Skeletal muscle tissue (tissue), 4 donors: ENCODE results near the gene STAT1. TPM values are rescaled to one million over a fixed set of nuclear protein-coding genes. Genes with fewer than 3 reads are reported as not detected.

Source experiments
- H3K27ac ChIP-seq: one replicate; pipeline ENCODE4 v1.7.0; 2013; ENCODE audit warnings: mild to moderate bottlenecking, low read depth, low read length, inconsistent platforms
- H3K27me3 ChIP-seq, 3 donors: one replicate each; pipeline ENCODE4 v1.7.0; 2013; ENCODE audit warnings: low read length in 3 of 3; ENCODE audit not compliant: control insufficient read depth in 3 of 3, insufficient read depth in 3 of 3
- H3K36me3 ChIP-seq, 3 donors: one replicate each; pipeline ENCODE4 v1.7.0; 2013; ENCODE audit warnings: low read length in 3 of 3; ENCODE audit not compliant: control insufficient read depth in 3 of 3, insufficient read depth in 3 of 3
- H3K4me1 ChIP-seq, 3 donors: one replicate each; pipeline ENCODE4 v1.7.0; 2013; ENCODE audit warnings: low read length in 3 of 3, mild to moderate bottlenecking in 3 of 3; ENCODE audit not compliant: control insufficient read depth in 3 of 3, insufficient read depth in 3 of 3
- H3K4me3 ChIP-seq, 3 donors: one replicate each; pipeline ENCODE4 v1.7.0; 2013; ENCODE audit warnings: low read length in 3 of 3
- H3K9ac ChIP-seq, 3 donors: one replicate each; pipeline ENCODE4 v1.7.0; 2013; ENCODE audit warnings: low read length in 3 of 3, mild to moderate bottlenecking in 3 of 3, moderate library complexity in 2 of 3, low read depth in 1 of 3
- H3K9me3 ChIP-seq, 3 donors: one replicate each; pipeline ENCODE4 v1.7.0; 2013; ENCODE audit warnings: low read length in 3 of 3; ENCODE audit not compliant: control insufficient read depth in 3 of 3
- total RNA-seq: library from RNA; depleted of rRNA; stranded (reverse); fragments of >200 nt; gene quantifications from one replicate; pipeline ENCODE4 v1.2.3, GENCODE V29; 2014
- donor health status: Osteomylitis.

The STAT1 gene
- total RNA-seq, 1 donor from 2014 or later = 30.3 TPM

DNA sequence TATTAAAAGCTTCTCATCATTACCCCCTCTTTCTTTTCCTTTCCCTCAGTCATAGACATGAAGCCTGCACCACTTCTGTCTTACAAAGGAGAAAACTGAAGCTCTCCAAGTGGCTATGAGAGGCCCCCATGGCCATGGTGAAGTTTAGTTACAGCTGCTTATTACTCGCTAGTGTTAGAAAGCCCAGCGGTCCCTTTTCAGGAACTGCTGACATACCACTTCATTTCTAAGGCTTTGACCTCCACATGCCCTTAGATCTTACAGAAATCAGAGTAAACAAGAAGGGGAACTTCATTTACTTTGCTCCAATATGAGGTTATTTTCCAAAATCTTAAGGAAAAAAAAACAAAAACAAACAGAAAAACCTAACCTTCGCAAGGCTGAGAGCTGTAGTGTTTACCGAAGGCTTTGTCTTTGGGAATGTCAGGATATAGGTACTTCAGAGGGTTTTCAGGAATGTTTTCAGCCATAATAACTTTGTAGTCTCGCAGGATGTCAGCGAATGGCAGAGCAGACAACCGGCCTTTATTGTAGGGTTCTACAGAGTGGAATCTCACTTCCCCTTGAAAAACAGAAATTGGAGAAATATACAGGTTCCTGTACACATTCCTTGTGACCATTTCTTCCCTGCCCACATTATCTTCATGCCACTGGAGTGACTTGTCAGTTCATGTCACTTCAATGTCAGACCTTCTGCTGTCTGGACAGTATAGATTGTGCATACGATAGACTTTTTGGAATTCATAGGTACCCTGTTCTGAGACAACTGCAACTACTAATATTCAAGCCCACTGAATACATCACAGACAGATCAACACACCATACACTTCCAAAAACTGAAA, 18.8 kb upstream of the STAT1 start:
- no peaks in the 10 kb centered on the region for H3K9me3 ChIP-seq
- H3K9ac ChIP-seq = no peak overlapping the region
- H3K36me3 ChIP-seq = no peaks in the 10 kb centered on the region
- H3K27ac ChIP-seq = no peak overlapping the region
- H3K4me3 ChIP-seq = no peak overlapping the region
- no peaks in the 10 kb centered on the region for H3K27me3 ChIP-seq
- peaks cover 0 to 2% (median 0%) of the 10 kb centered on the region in 3 donors for H3K4me1 ChIP-seq

DNA sequence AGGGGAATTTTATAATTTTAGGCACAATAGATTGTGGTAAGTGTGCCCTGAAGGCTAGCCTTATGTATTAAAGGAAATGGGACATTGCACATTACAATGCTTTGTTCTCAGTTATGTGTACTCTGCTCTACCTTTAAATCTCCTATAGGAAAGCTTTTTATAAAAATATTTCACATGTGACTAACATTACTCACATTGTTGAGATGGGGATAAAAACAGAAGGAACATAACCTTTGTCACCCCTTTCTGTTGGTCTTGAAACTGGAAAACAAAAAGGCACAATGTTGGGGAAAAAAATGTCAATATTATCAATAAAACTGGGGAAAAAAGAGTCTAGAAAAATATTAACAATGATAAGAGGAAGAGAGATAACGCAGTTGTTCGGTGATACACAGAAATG, 17.3 kb upstream of the STAT1 start:
- Histone ChIP-seq H3K4me1 (peaks cover 0 to 2% (median 0%) of the 10 kb centered on the region in 3 donors), H3K9ac (no peak overlapping the region), H3K27me3 (no peaks in the 10 kb centered on the region)

DNA sequence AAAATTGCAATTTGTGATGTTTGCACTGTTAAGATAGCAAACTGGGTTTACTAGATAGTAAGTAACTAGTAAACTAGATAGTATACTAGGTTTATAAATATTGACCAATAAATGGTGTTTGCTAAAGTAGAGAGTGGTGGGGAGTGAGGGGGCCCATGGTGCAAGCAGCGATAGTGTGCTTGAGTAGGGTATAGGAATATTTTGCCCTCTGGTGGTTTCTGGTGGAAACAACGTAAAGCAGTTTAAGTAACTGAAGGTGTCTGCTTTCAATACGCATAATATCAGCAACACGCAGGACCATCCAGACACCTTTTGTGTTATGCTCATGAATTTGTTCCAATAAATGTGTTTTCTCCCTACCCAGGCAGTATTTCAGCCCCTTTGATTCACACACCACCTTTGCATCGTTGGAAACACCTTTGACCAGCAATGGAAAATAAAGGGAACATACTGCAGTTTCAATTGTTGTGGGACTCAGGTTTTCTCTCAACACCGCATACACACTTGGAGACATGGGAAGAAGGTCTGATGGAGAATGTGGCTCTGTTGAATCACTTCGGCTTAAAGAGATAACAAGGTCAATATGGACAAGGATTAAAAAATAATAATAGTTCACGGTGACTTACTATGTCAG, 16.7 kb upstream of the STAT1 start:
- Histone ChIP-seq H3K36me3 (no peaks in the 10 kb centered on the region), H3K27ac (no peak overlapping the region), H3K4me1 (peaks cover 0 to 2% (median 0%) of the 10 kb centered on the region in 3 donors), H3K9ac (peak overlapping the region in 1 of 3 donors; percentile 10), H3K4me3 (peak overlapping the region in 1 of 3 donors; percentile 2), H3K27me3 (no peaks in the 10 kb centered on the region), H3K9me3 (no peaks in the 10 kb centered on the region)

More for the DNA sequence above, 17.3 kb upstream of the STAT1 start:
- no peaks in the 10 kb centered on the region for H3K36me3 ChIP-seq
- no peaks in the 10 kb centered on the region for H3K9me3 ChIP-seq
- no peak overlapping the region for H3K4me3 ChIP-seq
- no peak overlapping the region for H3K27ac ChIP-seq

DNA sequence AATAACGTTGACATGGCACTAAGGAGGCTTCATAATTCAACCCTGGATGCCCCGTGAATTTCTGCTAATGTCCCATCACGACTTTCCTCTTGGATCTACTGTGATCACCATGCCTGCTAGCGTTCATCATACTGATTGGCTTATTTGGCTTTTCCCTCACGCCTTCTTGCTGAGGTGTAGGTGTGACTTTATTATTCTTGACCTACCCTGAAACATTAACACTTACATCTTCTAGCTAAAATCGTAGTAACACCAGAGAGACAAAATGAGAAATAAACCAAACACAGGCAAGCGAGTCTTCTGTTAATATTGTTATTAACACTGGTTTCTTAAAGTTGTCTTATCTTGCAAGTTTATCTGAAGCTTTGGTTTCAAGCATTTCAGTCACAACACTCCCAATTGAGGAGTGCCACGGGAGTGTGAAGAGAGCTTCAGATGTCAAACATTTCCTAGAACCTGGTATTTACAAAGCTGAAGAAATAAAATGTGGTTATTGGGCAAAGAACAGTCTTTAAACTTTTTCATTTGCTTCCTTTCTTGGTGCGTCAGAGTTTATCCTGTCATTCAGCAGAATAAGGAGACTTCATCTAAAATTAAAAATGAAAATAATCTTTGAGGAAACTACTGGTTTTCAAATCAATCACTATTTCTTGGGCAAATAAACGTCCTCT, 15.4 kb upstream of the STAT1 start:
- Histone ChIP-seq H3K9me3 (no peaks in the 10 kb centered on the region), H3K27ac (no peak overlapping the region), H3K27me3 (no peaks in the 10 kb centered on the region), H3K4me1 (peaks cover 0 to 2% (median 0%) of the 10 kb centered on the region in 3 donors), H3K36me3 (no peaks in the 10 kb centered on the region), H3K9ac (no peak overlapping the region), H3K4me3 (no peak overlapping the region)

- Histone ChIP-seq H3K4me1 (peaks cover 0 to 8% (median 4%) of the 10 kb centered on the region in 3 donors), H3K9ac (no peak overlapping the region), H3K36me3 (no peaks in the 10 kb centered on the region), H3K4me3 (no peak overlapping the region), H3K27me3 (no peaks in the 10 kb centered on the region), H3K27ac (no peak overlapping the region), H3K9me3 (no peaks in the 10 kb centered on the region)
Observed at GRCh38 chr2:191026377-191026776, 12.4 kb upstream of the STAT1 start.

DNA sequence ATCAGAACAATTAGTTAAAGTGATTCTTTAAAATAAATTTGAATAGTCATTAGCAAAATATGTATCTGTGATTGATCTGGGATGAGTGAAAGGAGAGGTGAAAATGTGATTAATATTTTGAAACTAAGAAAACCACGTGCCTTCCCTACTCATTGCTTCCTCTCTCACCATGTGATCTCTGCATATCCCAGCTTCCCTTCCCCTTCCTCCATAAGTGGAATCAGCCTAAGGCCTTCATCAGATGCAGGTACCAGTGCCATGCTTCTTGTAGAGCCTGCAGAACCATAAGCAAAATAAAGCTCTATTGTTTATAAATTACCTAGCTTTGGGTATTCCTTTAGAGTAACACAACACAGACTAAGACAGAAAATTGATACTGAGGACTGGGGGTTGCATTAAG, 11.2 kb upstream of the STAT1 start:
- Histone ChIP-seq H3K9me3 (no peaks in the 10 kb centered on the region), H3K4me1 (peaks cover 4 to 14% (median 6%) of the 10 kb centered on the region in 3 donors), H3K4me3 (no peak overlapping the region), H3K27me3 (no peaks in the 10 kb centered on the region), H3K36me3 (no peaks in the 10 kb centered on the region), H3K9ac (no peak overlapping the region), H3K27ac (no peak overlapping the region)

DNA sequence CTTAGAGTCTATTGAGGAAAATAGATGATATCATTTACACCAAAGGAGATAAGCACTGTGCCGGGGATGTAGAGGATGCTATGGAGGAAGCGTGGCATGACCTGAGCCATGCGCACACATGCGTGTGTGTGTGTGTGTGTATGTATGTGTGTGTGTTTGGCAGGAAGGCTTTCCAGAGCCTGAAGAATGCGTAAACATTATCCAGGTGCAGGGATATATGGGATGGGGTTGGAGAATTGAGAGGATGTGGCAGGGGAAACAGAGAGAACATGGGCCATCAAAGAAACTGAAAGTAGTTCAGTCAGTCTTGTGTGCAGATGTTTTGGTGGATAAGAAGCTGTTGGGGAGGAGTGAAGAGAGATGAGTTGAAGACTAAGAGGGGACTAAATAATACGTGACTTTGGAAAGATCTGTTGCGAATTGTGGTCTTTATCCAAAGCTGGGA, 9.3 kb upstream of the STAT1 start:
- Histone ChIP-seq H3K9ac (no peak overlapping the region), H3K4me3 (no peak overlapping the region), H3K36me3 (no peaks in the 10 kb centered on the region), H3K9me3 (no peaks in the 10 kb centered on the region), H3K4me1 (peaks cover 6 to 14% (median 6%) of the 10 kb centered on the region in 3 donors), H3K27me3 (no peaks in the 10 kb centered on the region), H3K27ac (no peak overlapping the region)

DNA sequence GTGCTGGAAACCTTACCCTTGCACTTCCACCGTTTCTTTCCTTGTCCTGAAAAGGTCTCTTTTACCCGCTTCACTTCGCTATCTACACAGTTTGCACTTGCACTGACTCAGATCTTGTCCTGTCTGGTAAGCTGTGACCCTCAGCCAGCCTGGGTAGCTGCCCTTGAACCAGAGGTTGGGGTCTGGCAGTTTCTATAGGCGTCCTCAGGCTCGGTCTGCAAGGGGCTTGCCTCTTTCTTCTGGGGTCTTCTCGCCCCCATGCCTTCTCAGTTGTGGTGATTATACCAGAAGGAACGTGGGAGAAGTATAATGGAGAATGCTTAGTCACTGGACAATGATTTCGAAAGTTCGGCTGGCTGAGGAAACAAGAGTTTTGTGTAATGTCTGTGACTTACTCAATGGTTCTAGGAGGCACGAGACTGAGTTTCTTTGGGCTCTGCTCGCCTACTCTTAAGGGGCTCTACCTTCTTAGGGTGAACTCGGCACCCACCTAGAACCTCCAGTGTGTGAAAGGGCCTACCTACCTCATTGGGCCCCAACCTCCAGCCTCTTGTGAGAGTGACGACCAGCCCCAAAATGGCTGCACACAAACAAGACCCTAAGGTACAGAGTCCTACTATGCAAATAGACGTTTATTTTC, 6.9 kb upstream of the STAT1 start:
- H3K4me1 ChIP-seq = peaks cover 6 to 14% (median 6%) of the 10 kb centered on the region in 3 donors
- peak overlapping the region; percentile 89 to 94 (median 93) for H3K4me3 ChIP-seq
- peak overlapping the region; percentile 90 for H3K27ac ChIP-seq
- H3K9me3 ChIP-seq = no peaks in the 10 kb centered on the region
- H3K36me3 ChIP-seq = no peaks in the 10 kb centered on the region
- peak overlapping the region; percentile 86 to 96 (median 88) for H3K9ac ChIP-seq
- H3K27me3 ChIP-seq = no peaks in the 10 kb centered on the region

DNA sequence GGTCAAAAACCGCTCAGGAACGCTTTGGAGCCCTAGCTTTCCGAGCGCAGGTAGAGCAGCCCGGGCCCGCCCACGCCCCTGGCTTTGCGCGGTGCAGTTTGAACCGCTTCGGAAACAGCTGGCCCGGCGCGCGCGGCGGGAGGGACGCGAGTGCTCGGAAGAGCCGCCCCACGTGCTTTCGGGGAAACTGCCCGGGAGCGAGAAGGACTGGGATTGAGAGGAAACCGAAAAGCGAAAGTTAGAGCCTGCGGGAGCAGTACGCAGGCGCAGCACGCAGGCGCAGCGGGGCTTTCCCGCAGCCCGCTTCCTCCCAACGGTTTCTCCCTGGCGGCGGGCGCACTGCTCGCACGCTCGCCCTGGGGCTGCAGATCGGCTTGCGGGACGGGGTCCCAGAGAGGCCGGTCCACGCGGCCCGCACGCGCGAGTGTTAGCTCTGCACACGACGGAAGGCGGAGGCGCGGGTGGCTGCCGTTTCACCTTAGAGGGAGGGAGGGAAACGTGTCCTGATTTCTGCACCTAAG, 6.3 kb upstream of the STAT1 start:
- Histone ChIP-seq H3K27me3 (no peaks in the 10 kb centered on the region), H3K4me3 (peak overlapping the region; percentile 89 to 94 (median 93)), H3K27ac (peak overlapping the region; percentile 90), H3K9ac (peak overlapping the region; percentile 86 to 96 (median 88)), H3K9me3 (no peaks in the 10 kb centered on the region), H3K36me3 (no peaks in the 10 kb centered on the region), H3K4me1 (peaks cover 6 to 14% (median 6%) of the 10 kb centered on the region in 3 donors)
